ENCODE measurements around the gene FJX1. TPM values are rescaled to one million over a fixed set of nuclear protein-coding genes. Genes with fewer than 3 reads are reported as not detected.

FJX1 gene
- total RNA-seq, 6 experiments from 2014 or later: 0.79 to 4.2 (median 1.3) TPM

GRCh38 chr11:35622070-35622469 is 3.8 kb downstream of the FJX1 start:
- H3K9me3 ChIP-seq: no peaks in the 10 kb centered on the region
- no peak overlapping the region for H3K27ac ChIP-seq
- TF ChIP-seq CTCF (IDR thresholded peaks at IDR 0.05) (no peak), POLR2A (IDR thresholded peaks at IDR 0.05) (no peak)
- DNase-seq: no peak
- intact Hi-C loops (cut with DNase I): no loop called here
- peaks cover 0 to 5% of the 10 kb centered on the region in 2 donors for H3K27me3 ChIP-seq
- 51% methylated on average over 3 of the region's 3 CpGs for WGBS (ENCODE audit: insufficient coverage, low coverage, low lambda C conversion rate, missing lambda C conversion rate)
- no peak for ATAC-seq
- H3K36me3 ChIP-seq: no peaks in the 10 kb centered on the region
- peaks cover 0 to 20% (median 4%) of the 10 kb centered on the region in 4 donors for H3K4me1 ChIP-seq
- no peak overlapping the region for H3K4me3 ChIP-seq

GRCh38 chr11:35623621-35624168 is 5.4 kb downstream of the FJX1 start:
- Histone ChIP-seq H3K4me3 (no peak overlapping the region), H3K36me3 (no peaks in the 10 kb centered on the region), H3K27me3 (peaks cover 0 to 5% of the 10 kb centered on the region in 2 donors), H3K9me3 (no peaks in the 10 kb centered on the region), H3K4me1 (peaks cover 0 to 19% (median 4%) of the 10 kb centered on the region in 4 donors), H3K27ac (no peak overlapping the region)
- peak in 2 of 4 donors; percentile 48 to 61 for ATAC-seq
- WGBS (ENCODE audit: insufficient coverage, low coverage, low lambda C conversion rate, missing lambda C conversion rate): 66% methylated on average over 8 of the region's 8 CpGs
- TF ChIP-seq POLR2A (IDR thresholded peaks at IDR 0.05) (no peak), CTCF (IDR thresholded peaks at IDR 0.05) (no peak)
- intact Hi-C loops (cut with DNase I): no loop called here
- no peak for DNase-seq

GRCh38 chr11:35624316-35624715 is 6.1 kb downstream of the FJX1 start:
- Histone ChIP-seq H3K9me3 (no peaks in the 10 kb centered on the region), H3K27me3 (peaks cover 0 to 4% of the 10 kb centered on the region in 2 donors), H3K4me3 (no peak overlapping the region), H3K4me1 (peaks cover 0 to 13% (median 2%) of the 10 kb centered on the region in 4 donors), H3K27ac (no peak overlapping the region), H3K36me3 (no peaks in the 10 kb centered on the region)
- TF ChIP-seq CTCF (IDR thresholded peaks at IDR 0.05) (no peak), POLR2A (IDR thresholded peaks at IDR 0.05) (no peak)
- ATAC-seq (no peak), DNase-seq (no peak)
- intact Hi-C loops (cut with DNase I): no loop called here
- 80% methylated on average over 2 of the region's 2 CpGs for WGBS (ENCODE audit: insufficient coverage, low coverage, low lambda C conversion rate, missing lambda C conversion rate)

GRCh38 chr11:35624781-35625180 is 6.5 kb downstream of the FJX1 start:
- intact Hi-C loops (cut with DNase I): no loop called here
- DNase-seq (no peak), ATAC-seq (no peak)
- TF ChIP-seq CTCF (IDR thresholded peaks at IDR 0.05): no peak
- no peak for TF ChIP-seq POLR2A (IDR thresholded peaks at IDR 0.05)
- H3K27ac ChIP-seq: no peak overlapping the region
- H3K36me3 ChIP-seq: no peaks in the 10 kb centered on the region
- no peaks in the 10 kb centered on the region for H3K9me3 ChIP-seq
- no peak overlapping the region for H3K4me3 ChIP-seq
- peaks cover 0 to 9% (median 0%) of the 10 kb centered on the region in 4 donors for H3K4me1 ChIP-seq
- no peaks in the 10 kb centered on the region for H3K27me3 ChIP-seq

- Histone ChIP-seq H3K36me3 (no peaks in the 10 kb centered on the region), H3K4me3 (no peak overlapping the region), H3K4me1 (no peaks in the 10 kb centered on the region), H3K9me3 (no peaks in the 10 kb centered on the region), H3K27ac (no peak overlapping the region), H3K27me3 (no peaks in the 10 kb centered on the region)
- 88% methylated on average over 2 of the region's 2 CpGs for WGBS (ENCODE audit: insufficient coverage, low coverage, low lambda C conversion rate, missing lambda C conversion rate)
- intact Hi-C loops (cut with DNase I): no loop called here
- DNase-seq (no peak), ATAC-seq (no peak)
- TF ChIP-seq CTCF (IDR thresholded peaks at IDR 0.05) (no peak), POLR2A (IDR thresholded peaks at IDR 0.05) (no peak)
Measured at GRCh38 chr11:35626501-35626900, 8.2 kb downstream of the FJX1 start.
